GM18507 (cell line): ENCODE results near the gene PRR14.
"Not testable (repeated sequence)": the region's sequence is repeated elsewhere in the genome, so short reads cannot be mapped to it uniquely, and the experiment has no call there.

Experiments used
- DNase-seq: peaks from one replicate; pipeline ENCODE4 v3.0.0; 2011; ENCODE audit warnings: low read depth; ENCODE audit not compliant: insufficient read length; ENCODE audit errors: extremely low spot score
- FAIRE-seq: peaks from 2 replicates; lab custom pipeline; 2011; peaks lifted over from hg19 to GRCh38; lab: Jason Lieb, UNC

PRR14 gene

DNA sequence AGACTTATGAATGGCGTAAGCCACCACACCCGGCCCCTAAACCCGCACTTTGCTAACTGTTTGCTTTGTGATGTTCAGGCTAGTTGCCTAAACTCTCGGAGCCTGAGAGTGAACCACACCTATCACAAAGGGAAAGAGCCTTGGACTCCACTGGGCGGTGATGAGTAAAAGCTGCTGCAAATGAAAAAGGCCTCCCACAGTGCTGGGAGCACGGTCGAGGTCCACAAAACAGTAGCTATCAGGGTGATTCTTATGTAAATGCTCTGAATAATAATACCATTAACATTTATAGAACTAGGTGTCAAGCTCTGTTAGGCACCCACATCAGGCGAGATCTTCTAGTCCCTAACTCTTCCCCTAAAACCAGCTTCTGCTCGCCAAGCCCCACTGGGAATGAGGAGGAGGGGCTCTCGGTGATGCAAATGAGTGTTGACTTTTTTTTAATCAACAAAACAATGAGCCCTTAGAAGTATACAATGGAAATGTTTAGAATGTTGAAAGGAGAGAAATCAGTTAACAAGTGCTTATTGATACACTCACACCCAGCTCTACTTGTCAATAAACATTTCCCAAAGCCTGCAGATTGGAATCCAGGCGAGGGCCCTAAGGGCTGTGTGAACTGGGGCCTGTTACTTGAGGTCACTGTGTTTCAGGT is 27.3 kb downstream of the PRR14 start:
- DNase-seq (no peak), FAIRE-seq (no peak)

DNA sequence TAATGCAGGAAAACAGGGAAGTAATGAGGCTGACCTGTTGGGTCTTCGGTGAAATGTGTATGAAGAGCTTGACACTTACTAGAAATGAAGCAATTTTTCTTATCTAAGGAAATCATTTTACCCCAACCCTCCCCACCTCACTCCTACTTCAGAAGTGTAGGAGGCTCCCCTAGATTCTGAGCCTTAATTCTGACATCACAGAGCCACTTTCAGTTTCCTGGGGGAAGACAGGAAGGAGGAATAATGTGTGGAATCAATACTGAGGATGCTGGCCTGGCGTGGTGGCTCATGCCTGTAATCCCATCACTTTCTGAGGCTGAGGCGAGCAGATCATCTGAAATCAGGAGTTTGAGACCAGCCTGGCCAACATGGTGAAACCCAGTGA is 27.8 kb downstream of the PRR14 start:
- FAIRE-seq (no peak), DNase-seq (no peak)

DNA sequence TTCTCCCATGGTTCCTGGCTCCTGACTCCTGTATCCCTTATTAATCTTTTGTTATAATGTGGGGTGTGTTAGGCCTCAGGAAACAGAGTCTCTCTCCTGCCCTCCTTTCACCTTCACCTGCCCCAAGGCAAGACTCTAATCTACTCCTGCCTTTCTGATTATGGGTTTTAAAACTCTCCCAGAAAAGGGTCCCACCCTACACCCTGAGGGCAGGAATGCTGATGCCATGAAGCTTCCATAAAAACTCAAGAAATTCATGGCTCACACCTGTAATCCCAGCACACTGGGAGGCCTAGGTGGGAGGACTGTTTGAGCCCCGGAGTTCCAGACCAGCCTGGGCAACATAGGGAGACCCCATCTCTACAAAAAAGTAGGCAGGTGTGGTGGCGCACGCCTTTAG is 29.6 kb downstream of the PRR14 start:
- DNase-seq (no peak), FAIRE-seq (no peak)

DNA sequence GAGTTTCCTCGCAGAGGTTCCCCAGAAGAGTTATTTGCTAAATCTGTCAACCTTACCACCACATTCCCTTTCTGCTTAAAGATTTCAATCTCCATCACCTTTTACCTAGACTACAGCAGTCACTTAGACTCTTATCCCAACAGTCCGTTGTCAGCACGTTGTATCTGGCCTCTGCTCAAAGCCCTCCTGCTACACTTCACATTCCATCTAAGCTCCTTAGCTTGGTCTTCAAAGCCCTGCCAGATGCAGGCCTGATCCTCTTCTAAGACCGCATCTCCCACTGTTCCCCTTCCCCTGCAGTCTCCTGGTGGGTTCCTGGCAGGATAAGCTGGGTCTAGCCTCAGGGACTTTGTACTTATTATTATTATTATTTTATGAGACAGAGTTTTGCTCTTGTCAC is 37.9 kb downstream of the PRR14 start:
- FAIRE-seq (no peak), DNase-seq (no peak)

GRCh38 chr16:30691907-30692306 is 41.1 kb downstream of the PRR14 start:
- no peak for FAIRE-seq
- no peak for DNase-seq

GRCh38 chr16:30692396-30693064 is 41.8 kb downstream of the PRR14 start:
- DNase-seq = no peak
- no peak for FAIRE-seq

GRCh38 chr16:30694926-30695693 is 44.4 kb downstream of the PRR14 start:
- FAIRE-seq (no peak), DNase-seq (no peak)

GRCh38 chr16:30696646-30697045 is 45.9 kb downstream of the PRR14 start:
- FAIRE-seq, DNase-seq: not testable (repeated sequence)

GRCh38 chr16:30697264-30698138 is 46.7 kb downstream of the PRR14 start:
- FAIRE-seq (peak; percentile 93), DNase-seq (peak; percentile 89)

DNA sequence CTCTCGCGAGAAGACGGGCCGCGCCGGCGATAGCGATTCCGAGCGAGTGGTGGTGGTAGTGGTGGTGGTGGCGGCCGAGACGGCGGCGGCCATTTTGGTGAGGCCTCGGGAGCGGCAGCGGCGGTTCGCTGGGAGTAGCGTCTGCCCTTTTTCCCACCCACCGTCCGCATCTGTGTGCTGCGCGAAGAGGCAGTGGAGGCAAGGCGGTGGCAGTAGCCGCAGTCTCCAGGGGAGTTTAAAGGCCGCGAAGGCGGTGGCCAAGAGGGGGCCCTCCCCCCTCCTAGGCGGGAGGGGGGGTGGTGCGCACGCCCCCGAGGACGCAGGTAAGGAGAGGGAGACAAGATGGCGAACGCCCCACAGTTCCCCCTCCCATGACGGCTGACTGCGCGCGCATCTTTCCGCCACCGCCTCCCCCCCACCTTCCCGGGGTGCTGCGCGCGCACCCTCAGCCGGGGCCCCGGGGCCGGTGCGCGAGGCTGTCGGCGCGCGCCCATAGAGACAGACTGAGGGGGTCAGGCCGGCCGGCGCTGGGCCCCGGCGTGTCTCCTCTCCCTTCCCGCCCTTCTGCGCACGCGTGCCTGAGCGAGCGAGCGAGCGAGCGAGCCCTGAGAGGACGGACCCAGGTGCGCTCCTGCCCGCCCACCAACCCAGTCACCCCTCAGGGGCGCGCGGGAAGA is 47.5 kb downstream of the PRR14 start:
- FAIRE-seq (peak; percentile 76), DNase-seq (peak; percentile 88)

GRCh38 chr16:30698816-30699614 is 48.3 kb downstream of the PRR14 start, which contains the start of gene SRCAP:
Gene SRCAP (plus strand): TSS chr16:30699171. CDS start chr16:30700825, 1,654 bp downstream.
- FAIRE-seq (peak; percentile 50), DNase-seq (peak; percentile 82)

- DNase-seq (no peak), FAIRE-seq (no peak)
Measured at GRCh38 chr16:30699615-30700099, 48.9 kb downstream of the PRR14 start.

DNA sequence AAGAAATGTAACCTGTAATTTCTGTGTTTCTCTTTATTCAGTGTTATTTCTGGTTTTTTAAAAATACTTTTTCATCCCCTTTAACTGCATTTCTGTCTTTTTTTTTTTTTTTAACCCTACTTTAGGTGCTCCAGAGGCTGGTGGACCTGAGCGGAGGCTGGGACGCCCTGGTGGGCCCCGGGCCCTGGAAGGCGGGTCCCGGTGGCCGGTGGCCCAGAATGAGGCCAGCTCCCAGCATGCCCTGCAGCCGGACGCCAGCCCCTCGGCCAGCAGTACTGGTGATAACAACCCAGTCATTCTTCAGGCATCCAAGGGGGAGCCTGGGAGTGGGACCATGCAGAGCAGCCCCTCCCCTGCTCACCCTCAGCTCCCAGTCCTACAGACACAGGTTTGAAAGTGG is 49.7 kb downstream of the PRR14 start:
- FAIRE-seq (no peak), DNase-seq (no peak)

- DNase-seq (no peak), FAIRE-seq (no peak)
Measured at GRCh38 chr16:30700971-30701370, 50.2 kb downstream of the PRR14 start.

- DNase-seq, FAIRE-seq: not testable (repeated sequence)
Measured at GRCh38 chr16:30703071-30703470, 52.3 kb downstream of the PRR14 start.

DNA sequence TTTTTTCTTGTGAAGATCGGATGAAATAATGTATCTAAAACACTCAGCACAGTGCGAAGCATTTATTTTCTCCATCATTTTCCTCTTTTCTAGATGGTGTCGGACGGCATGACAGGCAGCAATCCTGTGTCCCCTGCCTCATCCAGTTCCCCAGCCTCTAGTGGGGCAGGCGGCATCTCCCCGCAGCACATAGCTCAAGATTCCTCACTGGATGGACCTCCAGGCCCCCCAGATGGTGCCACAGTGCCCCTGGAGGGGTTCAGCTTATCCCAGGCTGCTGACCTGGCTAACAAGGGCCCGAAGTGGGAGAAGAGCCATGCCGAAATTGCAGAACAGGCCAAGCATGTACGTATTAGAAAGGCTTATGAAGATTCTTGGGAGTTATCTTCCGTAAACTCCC is 53.2 kb downstream of the PRR14 start:
- FAIRE-seq (no peak), DNase-seq (no peak)
